SK-N-SH treated with all-trans-retinoic acid at 6 μM for 48 hours (cell line): ENCODE results near the gene HSPB6.

Experiments
- ARNTL ChIP-seq: fragments of 450-650 bp; formaldehyde crosslinking; IDR thresholded peaks from 2 replicates; pipeline ENCODE4 v1.5.0; 2020; ENCODE audit warnings: low read depth, mild to moderate bottlenecking, moderate library complexity, borderline replicate concordance
- BACH2 ChIP-seq: fragments of 250-450 bp; sonication (Bioruptor Pico); IDR thresholded peaks from 2 replicates; pipeline ENCODE4 v1.9.0; 2021; ENCODE audit warnings: mild to moderate bottlenecking, borderline replicate concordance
- OSR1 ChIP-seq: fragments of 250-450 bp; sonication (Bioruptor Pico); IDR thresholded peaks from 2 replicates; pipeline ENCODE4 v1.8.0; 2022; ENCODE audit warnings: moderate library complexity, mild to moderate bottlenecking, inconsistent platforms
- TCF4 ChIP-seq: fragments of 250-450 bp; sonication (Bioruptor Pico); IDR thresholded peaks from 2 replicates; pipeline ENCODE4 v1.8.0; 2021; ENCODE audit warnings: mild to moderate bottlenecking, moderate library complexity, borderline replicate concordance
- ZFP3 ChIP-seq: fragments of 250-450 bp; sonication (Bioruptor Pico); IDR thresholded peaks from 2 replicates; pipeline ENCODE4 v1.5.0; 2020; ENCODE audit warnings: mild to moderate bottlenecking, moderate library complexity
- ZFP30 ChIP-seq: fragments of 450-650 bp; formaldehyde crosslinking; IDR thresholded peaks from 2 replicates; pipeline ENCODE4 v1.5.0; 2022; ENCODE audit warnings: mild to moderate bottlenecking, moderate library complexity
- TF ChIP-seq, protein P1 (sequence below): fragments of 250-450 bp; sonication (Bioruptor Pico); IDR thresholded peaks from 2 replicates; pipeline ENCODE4 v1.8.0; 2020; ENCODE audit warnings: mild to moderate bottlenecking, moderate library complexity, borderline replicate concordance
- TF ChIP-seq, protein P2 (sequence below): fragments of 250-450 bp; sonication (Bioruptor Pico); IDR thresholded peaks from 2 replicates; pipeline ENCODE4 v1.5.1; 2020; ENCODE audit warnings: low read depth, mild to moderate bottlenecking, moderate library complexity

DNA sequence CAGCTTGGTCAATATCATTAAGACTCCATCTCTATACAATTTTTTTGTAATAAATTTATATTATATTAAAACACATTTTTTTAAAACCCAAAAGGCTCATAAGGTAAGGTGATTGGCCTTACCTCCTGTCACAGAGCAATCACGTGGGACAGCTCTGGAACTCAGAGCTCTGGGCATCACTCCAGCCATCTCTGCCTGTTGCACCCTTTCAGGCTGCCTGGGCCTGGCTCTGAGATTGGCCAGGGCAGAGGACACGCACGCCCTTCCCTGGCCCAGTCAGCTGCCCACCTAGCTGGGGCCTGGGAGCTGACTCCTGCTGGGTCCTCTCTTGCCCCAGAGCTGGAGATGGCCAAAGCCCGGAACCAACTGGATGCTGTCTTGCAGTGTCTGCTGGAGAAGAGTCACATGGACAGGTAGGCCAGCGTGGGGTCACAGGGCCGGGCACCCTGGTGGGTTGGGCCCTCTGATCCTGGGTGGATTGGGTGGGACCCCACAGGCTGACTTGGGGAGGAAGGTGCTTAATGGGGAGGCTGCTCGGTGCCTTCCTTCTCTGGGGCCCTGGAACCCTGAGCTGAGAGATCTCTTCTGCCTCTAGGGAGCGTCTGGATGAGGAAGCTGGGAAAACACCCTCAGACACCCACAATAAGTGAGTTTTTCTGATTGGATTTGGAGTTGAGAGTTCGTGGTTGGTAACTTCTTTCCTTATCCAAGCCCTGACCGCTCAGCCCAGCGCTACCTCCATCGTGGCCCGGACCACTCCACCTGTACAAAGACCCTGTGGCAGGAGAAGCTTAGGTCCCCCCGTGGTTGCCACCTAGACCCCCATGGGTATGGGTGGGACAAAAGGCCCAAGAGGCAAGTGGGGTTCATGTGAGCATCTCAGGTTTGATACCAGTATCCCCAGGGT, 4.7 kb downstream of the HSPB6 start:
- no peak for TF ChIP-seq ZFP3 (CRISPR knock-in tag)
- TF ChIP-seq OSR1 (CRISPR knock-in tag), result no peak
- TF ChIP-seq TCF4 (CRISPR knock-in tag), result no peak
- no peak for TF ChIP-seq ZFP30 (CRISPR knock-in tag)
- TF ChIP-seq ARNTL, result no peak
- TF ChIP-seq, protein P1, sequence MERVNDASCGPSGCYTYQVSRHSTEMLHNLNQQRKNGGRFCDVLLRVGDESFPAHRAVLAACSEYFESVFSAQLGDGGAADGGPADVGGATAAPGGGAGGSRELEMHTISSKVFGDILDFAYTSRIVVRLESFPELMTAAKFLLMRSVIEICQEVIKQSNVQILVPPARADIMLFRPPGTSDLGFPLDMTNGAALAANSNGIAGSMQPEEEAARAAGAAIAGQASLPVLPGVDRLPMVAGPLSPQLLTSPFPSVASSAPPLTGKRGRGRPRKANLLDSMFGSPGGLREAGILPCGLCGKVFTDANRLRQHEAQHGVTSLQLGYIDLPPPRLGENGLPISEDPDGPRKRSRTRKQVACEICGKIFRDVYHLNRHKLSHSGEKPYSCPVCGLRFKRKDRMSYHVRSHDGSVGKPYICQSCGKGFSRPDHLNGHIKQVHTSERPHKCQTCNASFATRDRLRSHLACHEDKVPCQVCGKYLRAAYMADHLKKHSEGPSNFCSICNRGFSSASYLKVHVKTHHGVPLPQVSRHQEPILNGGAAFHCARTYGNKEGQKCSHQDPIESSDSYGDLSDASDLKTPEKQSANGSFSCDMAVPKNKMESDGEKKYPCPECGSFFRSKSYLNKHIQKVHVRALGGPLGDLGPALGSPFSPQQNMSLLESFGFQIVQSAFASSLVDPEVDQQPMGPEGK (CRISPR knock-in tag), result no peak
- TF ChIP-seq, protein P2, sequence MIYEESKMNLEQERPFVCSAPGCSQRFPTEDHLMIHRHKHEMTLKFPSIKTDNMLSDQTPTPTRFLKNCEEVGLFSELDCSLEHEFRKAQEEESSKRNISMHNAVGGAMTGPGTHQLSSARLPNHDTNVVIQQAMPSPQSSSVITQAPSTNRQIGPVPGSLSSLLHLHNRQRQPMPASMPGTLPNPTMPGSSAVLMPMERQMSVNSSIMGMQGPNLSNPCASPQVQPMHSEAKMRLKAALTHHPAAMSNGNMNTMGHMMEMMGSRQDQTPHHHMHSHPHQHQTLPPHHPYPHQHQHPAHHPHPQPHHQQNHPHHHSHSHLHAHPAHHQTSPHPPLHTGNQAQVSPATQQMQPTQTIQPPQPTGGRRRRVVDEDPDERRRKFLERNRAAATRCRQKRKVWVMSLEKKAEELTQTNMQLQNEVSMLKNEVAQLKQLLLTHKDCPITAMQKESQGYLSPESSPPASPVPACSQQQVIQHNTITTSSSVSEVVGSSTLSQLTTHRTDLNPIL, result no peak
- no peak for TF ChIP-seq BACH2 (CRISPR knock-in tag)
